ENCODE results near the gene CDCA3.

The CDCA3 gene

DNA sequence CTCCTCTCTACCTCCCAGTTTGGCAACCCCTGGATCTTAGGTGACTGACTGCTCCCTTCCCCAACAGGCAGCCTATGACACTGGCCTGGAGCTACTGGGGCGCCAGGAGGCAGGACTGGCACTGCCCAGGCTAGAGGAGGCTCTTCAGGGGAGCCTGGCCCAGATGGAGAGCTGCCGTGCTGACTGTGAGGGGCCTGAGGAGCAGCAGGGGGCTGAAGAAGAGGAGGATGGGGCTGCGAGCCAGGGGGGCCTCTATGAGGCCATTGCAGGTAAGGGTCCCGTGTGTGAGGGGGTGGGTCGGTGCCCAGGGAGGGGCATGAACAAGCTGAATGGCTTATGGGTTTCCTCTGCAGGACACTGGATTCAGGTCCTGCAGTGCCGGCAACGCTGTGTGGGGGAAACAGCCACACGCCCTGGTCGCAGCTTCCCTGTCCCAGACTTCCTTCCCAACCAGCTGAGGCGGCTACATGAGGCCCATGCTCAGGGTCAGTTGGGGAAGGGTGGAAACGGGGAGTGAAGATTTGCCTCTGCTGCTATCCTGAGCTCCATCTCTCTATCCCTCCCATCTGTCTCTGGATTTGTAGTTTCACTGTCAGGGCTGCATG, 20.7 kb downstream of the CDCA3 start:
- H3K4me3 ChIP-seq (replicated peaks; ENCODE audit: low read depth, low read length) = peak overlapping the region; percentile 99
- TF ChIP-seq, protein P1, sequence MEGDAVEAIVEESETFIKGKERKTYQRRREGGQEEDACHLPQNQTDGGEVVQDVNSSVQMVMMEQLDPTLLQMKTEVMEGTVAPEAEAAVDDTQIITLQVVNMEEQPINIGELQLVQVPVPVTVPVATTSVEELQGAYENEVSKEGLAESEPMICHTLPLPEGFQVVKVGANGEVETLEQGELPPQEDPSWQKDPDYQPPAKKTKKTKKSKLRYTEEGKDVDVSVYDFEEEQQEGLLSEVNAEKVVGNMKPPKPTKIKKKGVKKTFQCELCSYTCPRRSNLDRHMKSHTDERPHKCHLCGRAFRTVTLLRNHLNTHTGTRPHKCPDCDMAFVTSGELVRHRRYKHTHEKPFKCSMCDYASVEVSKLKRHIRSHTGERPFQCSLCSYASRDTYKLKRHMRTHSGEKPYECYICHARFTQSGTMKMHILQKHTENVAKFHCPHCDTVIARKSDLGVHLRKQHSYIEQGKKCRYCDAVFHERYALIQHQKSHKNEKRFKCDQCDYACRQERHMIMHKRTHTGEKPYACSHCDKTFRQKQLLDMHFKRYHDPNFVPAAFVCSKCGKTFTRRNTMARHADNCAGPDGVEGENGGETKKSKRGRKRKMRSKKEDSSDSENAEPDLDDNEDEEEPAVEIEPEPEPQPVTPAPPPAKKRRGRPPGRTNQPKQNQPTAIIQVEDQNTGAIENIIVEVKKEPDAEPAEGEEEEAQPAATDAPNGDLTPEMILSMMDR (IDR thresholded peaks at IDR 0.05; ENCODE audit: low read depth, low read length, missing control alignments) = no peak
- no peak for DNase-seq (ENCODE audit: extremely low read depth, low read depth)

DNA sequence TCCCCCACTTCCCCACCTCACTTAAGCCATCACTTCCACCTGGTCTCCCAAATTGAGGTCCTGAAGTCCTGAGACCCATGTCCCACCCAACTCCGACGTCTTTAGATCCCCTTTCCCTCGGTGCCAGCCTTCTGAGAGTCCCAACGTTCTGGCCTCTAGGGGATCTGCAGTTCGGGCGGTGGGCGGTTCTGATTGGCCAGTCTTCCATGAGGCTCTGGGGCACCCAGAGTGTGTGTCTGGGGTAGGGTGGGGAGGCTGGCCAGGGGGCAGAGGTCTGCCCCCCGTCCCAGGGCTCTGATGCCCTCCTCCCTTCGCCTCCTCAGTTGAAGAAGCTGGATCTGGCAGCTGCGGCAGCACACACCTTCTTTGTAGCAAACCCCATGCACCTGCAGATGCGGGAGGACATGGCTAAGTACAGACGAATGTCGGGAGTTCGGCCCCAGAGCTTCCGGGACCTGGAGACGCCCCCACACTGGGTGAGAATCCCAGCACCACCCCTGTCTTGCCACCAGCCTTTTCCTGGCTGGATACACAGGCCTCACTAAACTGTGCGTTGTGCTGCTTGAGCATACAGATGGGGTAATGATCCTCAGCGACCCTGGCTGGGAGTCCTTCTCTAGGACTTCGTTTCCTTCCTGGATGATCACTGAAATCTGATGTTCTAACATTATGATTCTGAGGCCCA, 21.4 kb downstream of the CDCA3 start:
- DNase-seq (ENCODE audit: extremely low read depth, low read depth) = no peak
- H3K4me3 ChIP-seq (replicated peaks; ENCODE audit: low read depth, low read length) = peak overlapping the region; percentile 99
- TF ChIP-seq, protein P1 (IDR thresholded peaks at IDR 0.05; ENCODE audit: low read depth, low read length, missing control alignments) = peak; percentile 20

DNA sequence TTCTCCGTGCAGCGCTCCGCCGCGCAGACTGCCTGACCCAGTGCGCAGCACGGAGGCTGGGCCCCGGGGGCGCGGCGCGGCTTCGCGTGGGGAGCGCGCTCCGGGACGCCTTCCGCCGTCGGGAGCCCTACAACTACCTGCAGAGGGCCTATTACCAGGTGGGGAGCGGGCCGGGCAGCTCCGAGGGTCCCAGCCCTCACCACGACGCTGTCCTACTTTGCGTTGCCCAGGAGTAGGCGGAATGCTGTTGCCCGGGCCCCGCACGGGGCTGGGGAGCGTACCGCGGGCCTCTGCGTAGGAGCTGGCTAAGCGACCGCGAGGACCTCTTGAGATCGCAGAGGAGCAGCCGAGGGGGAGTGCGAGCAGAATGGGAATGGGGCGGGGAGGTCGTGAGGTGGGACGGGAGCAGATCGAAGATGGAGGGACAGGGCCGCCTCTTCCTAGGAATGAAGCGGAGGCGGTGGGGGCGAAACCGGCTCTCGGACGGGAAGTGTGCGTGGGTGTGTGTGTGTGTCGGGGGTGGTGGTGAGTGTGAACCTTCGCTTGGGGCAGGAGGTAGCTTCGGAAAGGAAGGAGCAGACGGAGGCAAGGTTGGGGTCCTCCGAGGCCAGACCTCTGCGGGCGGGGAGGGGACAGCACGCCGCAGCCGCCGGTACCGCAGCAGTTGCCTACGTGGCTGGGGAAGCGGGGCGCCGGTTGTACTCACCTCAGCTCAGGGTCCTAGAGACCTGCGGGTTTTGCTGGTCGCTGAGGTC, 22.1 kb downstream of the CDCA3 start:
- TF ChIP-seq, protein P1 (IDR thresholded peaks at IDR 0.05; ENCODE audit: low read depth, low read length, missing control alignments) = no peak
- no peak for DNase-seq (ENCODE audit: extremely low read depth, low read depth)
- peak overlapping the region; percentile 99 for H3K4me3 ChIP-seq (replicated peaks; ENCODE audit: low read depth, low read length)

DNA sequence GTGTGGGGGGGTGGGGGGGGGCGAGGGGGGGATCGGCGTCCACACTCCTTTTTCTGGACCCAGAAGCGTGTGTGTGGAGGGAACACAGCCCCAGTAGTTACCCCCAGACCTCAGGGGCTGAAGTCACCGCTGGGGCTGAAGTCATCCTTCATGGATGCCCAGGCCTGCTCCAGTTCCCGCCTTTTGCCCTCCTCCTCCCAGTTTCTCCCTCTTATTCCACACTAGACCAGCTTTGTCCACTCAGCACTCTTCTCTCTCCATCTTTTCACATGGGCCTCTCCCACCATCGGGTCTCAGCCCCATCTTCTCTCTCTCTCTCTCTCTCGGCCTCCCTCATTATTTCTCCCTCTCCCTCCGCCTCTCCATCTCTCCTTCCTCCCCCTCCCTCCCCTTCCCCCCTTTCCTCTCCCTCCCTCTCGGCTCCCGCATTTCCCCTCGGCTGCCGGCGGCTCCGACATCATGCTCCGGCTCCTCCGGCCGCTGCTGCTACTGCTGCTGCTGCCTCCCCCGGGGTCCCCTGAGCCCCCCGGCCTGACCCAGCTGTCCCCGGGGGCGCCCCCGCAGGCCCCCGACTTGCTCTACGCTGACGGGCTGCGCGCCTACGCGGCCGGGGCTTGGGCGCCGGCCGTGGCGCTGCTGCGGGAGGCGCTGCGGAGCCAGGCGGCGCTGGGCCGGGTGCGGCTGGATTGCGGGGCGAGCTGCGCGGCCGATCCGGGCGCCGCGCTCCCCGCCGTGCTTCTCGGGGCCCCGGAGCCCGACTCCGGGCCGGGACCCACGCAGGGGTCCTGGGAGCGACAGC, 22.9 kb downstream of the CDCA3 start, which contains the start of gene P3H3:
Gene P3H3, plus strand, starts transcription at position 426 of the 799 bp plus-strand sequence. Its CDS starts 34 bp downstream, at position 460.
- TF ChIP-seq, protein P1 (IDR thresholded peaks at IDR 0.05; ENCODE audit: low read depth, low read length, missing control alignments) = no peak
- DNase-seq (ENCODE audit: extremely low read depth, low read depth) = no peak
- peak within 1 kb of the TSS; percentile 99 for H3K4me3 ChIP-seq (replicated peaks; ENCODE audit: low read depth, low read length)

DNA sequence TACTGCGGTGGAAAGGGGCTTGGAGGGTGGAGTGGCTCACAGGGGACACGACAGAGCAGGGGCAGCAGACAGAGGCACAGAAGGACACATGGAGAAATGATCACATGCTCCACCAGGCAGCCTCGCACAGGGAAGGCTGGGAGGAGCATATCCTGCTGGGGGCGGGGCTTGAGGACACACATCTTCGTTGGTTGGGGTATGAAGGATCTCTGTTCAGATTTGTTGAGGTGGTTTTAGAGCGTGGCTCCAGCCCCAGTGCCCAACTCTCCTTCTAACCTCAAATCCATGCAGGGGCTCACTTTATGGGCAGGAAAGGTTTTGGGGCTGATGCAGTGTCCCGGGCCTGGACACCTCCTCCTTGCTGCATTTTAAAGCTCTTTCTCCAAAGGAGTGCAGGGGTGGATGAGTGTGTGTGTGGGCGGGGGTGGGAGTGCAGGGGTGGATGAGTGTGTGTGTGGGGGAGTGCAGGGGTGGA, 23.6 kb downstream of the CDCA3 start:
- peak overlapping the region; percentile 99 for H3K4me3 ChIP-seq (replicated peaks; ENCODE audit: low read depth, low read length)
- TF ChIP-seq, protein P1 (IDR thresholded peaks at IDR 0.05; ENCODE audit: low read depth, low read length, missing control alignments) = no peak
- DNase-seq (ENCODE audit: extremely low read depth, low read depth) = peak; percentile 85

All from HFF-Myc (cell line).